Brain microvascular endothelial cell (primary cell): ENCODE results near the gene TRAM2.

ENCODE experiments used
- DNase-seq: peaks from one replicate; pipeline ENCODE4 v3.0.0-alpha.2; 2020
- H3K27ac ChIP-seq: fragments of 250-450 bp; sonication (Bioruptor Pico); 2 replicates; pipeline ENCODE4 v1.5.1; 2020; ENCODE audit warnings: mild to moderate bottlenecking, moderate library complexity
- H3K27me3 ChIP-seq: fragments of 250-450 bp; sonication (Bioruptor Pico); replicated peaks from 2 replicates; pipeline ENCODE4 v1.5.1; 2020; ENCODE audit warnings: mild to moderate bottlenecking
- H3K36me3 ChIP-seq: fragments of 250-450 bp; sonication (Bioruptor Pico); replicated peaks from 2 replicates; pipeline ENCODE4 v1.5.1; 2020; ENCODE audit warnings: mild to moderate bottlenecking
- H3K4me3 ChIP-seq: 2 replicates; pipeline ENCODE4 v1.5.1; 2011; ENCODE audit warnings: low read depth, mild to moderate bottlenecking, control low read depth, low read length, moderate library complexity
- CTCF ChIP-seq: IDR thresholded peaks from 2 replicates; pipeline ENCODE4 v1.5.1; 2011; ENCODE audit warnings: low read depth, mild to moderate bottlenecking, moderate library complexity, low read length, control low read depth, inconsistent platforms; ENCODE audit errors: missing control alignments
- in situ Hi-C: cut with HindIII; loops from 2 replicates; pipeline ENCODE4 v1.10.0; 2017; ENCODE audit warnings: low sequenced_read_pairs, low pct_ligation_motif_present

The TRAM2 gene

GRCh38 chr6:52577022-52577777 lies at the start of gene TRAM2:
Gene TRAM2, minus strand, starts transcription at chr6:52577060. Its CDS starts 145 bp downstream, at chr6:52576915.
- Histone ChIP-seq H3K27me3 (no peaks in the 10 kb centered on the region), H3K36me3 (peaks cover 6% of the 10 kb centered on the region), H3K27ac (peak within 1 kb of the TSS; percentile 92), H3K4me3 (peak within 1 kb of the TSS; percentile 97)
- DNase-seq: peak; percentile 56
- in situ Hi-C loops: no loop called here
- peak; percentile 34 for TF ChIP-seq CTCF

GRCh38 chr6:52622810-52623209 lies 46.0 kb upstream of the TRAM2 start:
- H3K4me3 ChIP-seq: no peak overlapping the region
- DNase-seq: no peak
- no peak for TF ChIP-seq CTCF
- H3K27ac ChIP-seq: no peak overlapping the region
- no peaks in the 10 kb centered on the region for H3K27me3 ChIP-seq
- no peaks in the 10 kb centered on the region for H3K36me3 ChIP-seq
- in situ Hi-C loops: no loop called here

GRCh38 chr6:52621631-52622030 lies 44.8 kb upstream of the TRAM2 start:
- no peak for DNase-seq
- no peaks in the 10 kb centered on the region for H3K27me3 ChIP-seq
- TF ChIP-seq CTCF: no peak
- H3K36me3 ChIP-seq: no peaks in the 10 kb centered on the region
- H3K4me3 ChIP-seq: no peak overlapping the region
- in situ Hi-C loops: no loop called here
- H3K27ac ChIP-seq: no peak overlapping the region

GRCh38 chr6:52620906-52621190 lies 44.0 kb upstream of the TRAM2 start:
- no peak for TF ChIP-seq CTCF
- Histone ChIP-seq H3K27me3 (no peaks in the 10 kb centered on the region), H3K27ac (no peak overlapping the region), H3K4me3 (no peak overlapping the region), H3K36me3 (no peaks in the 10 kb centered on the region)
- DNase-seq: no peak
- in situ Hi-C loops: no loop called here

- H3K36me3 ChIP-seq: no peaks in the 10 kb centered on the region
- TF ChIP-seq CTCF: no peak
- H3K27ac ChIP-seq: no peak overlapping the region
- H3K27me3 ChIP-seq: no peaks in the 10 kb centered on the region
- no peak overlapping the region for H3K4me3 ChIP-seq
- DNase-seq: no peak
- in situ Hi-C loops: no loop called here
Measured at GRCh38 chr6:52620055-52620905, 43.4 kb upstream of the TRAM2 start.

GRCh38 chr6:52617087-52617486 lies 40.2 kb upstream of the TRAM2 start:
- H3K27me3 ChIP-seq: no peaks in the 10 kb centered on the region
- no peak overlapping the region for H3K4me3 ChIP-seq
- TF ChIP-seq CTCF: no peak
- in situ Hi-C loops: no loop called here
- DNase-seq: no peak
- H3K36me3 ChIP-seq: no peaks in the 10 kb centered on the region
- H3K27ac ChIP-seq: no peak overlapping the region
